ENCODE measurements around the gene MVB12B. TPM values are rescaled to one million over a fixed set of nuclear protein-coding genes. Genes with fewer than 3 reads are reported as not detected.
A peak's percentile ranks its signal among the peaks of the same experiment; 100 is the strongest.

Gene MVB12B
- total and polyA plus RNA-seq, 2 of the 13 experiments (the other 11 are each of a cell fraction or from before 2014, with no cell fraction given), result 12.1 to 30.1 TPM

- TF ChIP-seq DZIP1 (CRISPR knock-in tag; IDR thresholded peaks at IDR 0.05) (peak; percentile 52; the same call in 1 of the 2 replicates), MBNL3 (CRISPR knock-in tag; conservative IDR thresholded peaks at IDR 0.05) (no peak), ZNF776 (CRISPR knock-in tag; IDR thresholded peaks at IDR 0.05) (no peak), ZBTB33 (CRISPR knock-in tag; IDR thresholded peaks at IDR 0.05) (peak; percentile 54), SNAPC4 (CRISPR knock-in tag; IDR thresholded peaks at IDR 0.05) (no peak), ZNF747 (CRISPR knock-in tag; IDR thresholded peaks at IDR 0.05; ENCODE audit: borderline replicate concordance) (peak; percentile 52; the same call in 1 of the 2 replicates), HDAC6 (IDR thresholded peaks at IDR 0.05; ENCODE audit: low read depth, low read length) (no peak), CBX1 (IDR thresholded peaks at IDR 0.05; ENCODE audit: low read depth) (peak; percentile 63), SOX6 (IDR thresholded peaks at IDR 0.05) (no peak), SOX6 (CRISPR knock-in tag; IDR thresholded peaks at IDR 0.05) (peak; percentile 28; the same call in 1 of the 2 replicates), HNF1B (CRISPR knock-in tag; IDR thresholded peaks at IDR 0.05) (peak; percentile 63; the same call in 1 of the 2 replicates), ZNF564 (CRISPR knock-in tag; IDR thresholded peaks at IDR 0.05) (no peak), ZSCAN31 (CRISPR knock-in tag; IDR thresholded peaks at IDR 0.05; ENCODE audit: low read depth) (peak; percentile 57; the same call in 1 of the 2 replicates), IRF2 (CRISPR knock-in tag; IDR thresholded peaks at IDR 0.05) (peak; percentile 68; the same call in 1 of the 2 replicates), ARNT (IDR thresholded peaks at IDR 0.05) (no peak)
- TF ChIP-seq, protein P1, sequence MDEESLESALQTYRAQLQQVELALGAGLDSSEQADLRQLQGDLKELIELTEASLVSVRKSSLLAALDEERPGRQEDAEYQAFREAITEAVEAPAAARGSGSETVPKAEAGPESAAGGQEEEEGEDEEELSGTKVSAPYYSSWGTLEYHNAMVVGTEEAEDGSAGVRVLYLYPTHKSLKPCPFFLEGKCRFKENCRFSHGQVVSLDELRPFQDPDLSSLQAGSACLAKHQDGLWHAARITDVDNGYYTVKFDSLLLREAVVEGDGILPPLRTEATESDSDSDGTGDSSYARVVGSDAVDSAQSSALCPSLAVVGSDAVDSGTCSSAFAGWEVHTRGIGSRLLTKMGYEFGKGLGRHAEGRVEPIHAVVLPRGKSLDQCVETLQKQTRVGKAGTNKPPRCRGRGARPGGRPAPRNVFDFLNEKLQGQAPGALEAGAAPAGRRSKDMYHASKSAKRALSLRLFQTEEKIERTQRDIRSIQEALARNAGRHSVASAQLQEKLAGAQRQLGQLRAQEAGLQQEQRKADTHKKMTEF (CRISPR knock-in tag; IDR thresholded peaks at IDR 0.05), result peak; percentile 23; the same call in 1 of the 2 replicates
Measured at GRCh38 chr9:126500600-126501382, 174.2 kb downstream of the MVB12B start (continued).
